ENCODE results near the gene ZNF326. TPM values are rescaled to one million over a fixed set of nuclear protein-coding genes. Genes with fewer than 3 reads are reported as not detected.

The ZNF326 gene
- total and polyA plus RNA-seq, 2 of the 4 experiments (the other 2 are of a cell fraction) = 4.5 to 17.0 TPM

DNA sequence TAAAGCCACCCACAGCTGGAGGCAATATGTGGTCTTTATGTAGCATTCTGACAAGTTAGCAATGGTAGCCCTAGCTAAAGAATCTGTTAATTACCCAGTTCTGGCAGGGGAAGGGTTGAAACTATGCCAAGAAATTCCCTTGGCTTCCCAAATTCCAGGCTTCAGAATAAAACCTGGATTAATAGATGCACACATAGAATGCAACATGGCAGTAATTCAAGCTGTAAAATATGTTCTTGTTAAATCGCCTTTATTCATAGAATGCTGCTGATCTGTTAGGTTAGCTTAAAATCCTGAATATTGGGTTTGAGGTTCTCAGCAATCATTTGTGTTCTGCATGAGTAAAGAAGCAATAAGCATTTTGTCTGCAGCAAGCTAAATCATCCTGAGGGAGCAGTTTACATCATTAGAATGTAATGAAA is 80.1 kb downstream of the ZNF326 start:
- H3K23ac ChIP-seq (ENCODE audit: low read depth, low read length) = no peak overlapping the region
- H4K20me1 ChIP-seq (ENCODE audit: insufficient read depth, low read length) = no peaks in the 10 kb centered on the region
- H4K8ac ChIP-seq (ENCODE audit: low read depth in 2 of 2, low read length in 2 of 2) = no peak overlapping the region
- dilution Hi-C loops (cut with HindIII; ENCODE audit: low sequenced_read_pairs, unreplicated experiment) = no loop called here
- H2BK15ac ChIP-seq (ENCODE audit: low read depth, low read length) = no peak overlapping the region
- H2AFZ ChIP-seq (replicated peaks; ENCODE audit: low read length, poor library complexity) = no peak overlapping the region
- no peaks in the 10 kb centered on the region for H3K9me3 ChIP-seq (ENCODE audit: control insufficient read depth, insufficient read depth, low read length)
- no peak for TF ChIP-seq CEBPB (IDR thresholded peaks at IDR 0.05; ENCODE audit: low read depth, low read length)
- no peak for TF ChIP-seq FOS (IDR thresholded peaks at IDR 0.05; ENCODE audit: low read depth, low read length)
- TF ChIP-seq, protein P1, sequence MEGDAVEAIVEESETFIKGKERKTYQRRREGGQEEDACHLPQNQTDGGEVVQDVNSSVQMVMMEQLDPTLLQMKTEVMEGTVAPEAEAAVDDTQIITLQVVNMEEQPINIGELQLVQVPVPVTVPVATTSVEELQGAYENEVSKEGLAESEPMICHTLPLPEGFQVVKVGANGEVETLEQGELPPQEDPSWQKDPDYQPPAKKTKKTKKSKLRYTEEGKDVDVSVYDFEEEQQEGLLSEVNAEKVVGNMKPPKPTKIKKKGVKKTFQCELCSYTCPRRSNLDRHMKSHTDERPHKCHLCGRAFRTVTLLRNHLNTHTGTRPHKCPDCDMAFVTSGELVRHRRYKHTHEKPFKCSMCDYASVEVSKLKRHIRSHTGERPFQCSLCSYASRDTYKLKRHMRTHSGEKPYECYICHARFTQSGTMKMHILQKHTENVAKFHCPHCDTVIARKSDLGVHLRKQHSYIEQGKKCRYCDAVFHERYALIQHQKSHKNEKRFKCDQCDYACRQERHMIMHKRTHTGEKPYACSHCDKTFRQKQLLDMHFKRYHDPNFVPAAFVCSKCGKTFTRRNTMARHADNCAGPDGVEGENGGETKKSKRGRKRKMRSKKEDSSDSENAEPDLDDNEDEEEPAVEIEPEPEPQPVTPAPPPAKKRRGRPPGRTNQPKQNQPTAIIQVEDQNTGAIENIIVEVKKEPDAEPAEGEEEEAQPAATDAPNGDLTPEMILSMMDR (conservative IDR thresholded peaks at IDR 0.05; ENCODE audit: low read depth, low read length) = no peak
- TF ChIP-seq MAFK (IDR thresholded peaks at IDR 0.05; ENCODE audit: low read depth, low read length) = no peak
- TF ChIP-seq SMC3 (IDR thresholded peaks at IDR 0.05; ENCODE audit: low read depth, low read length) = no peak
- no peak for TF ChIP-seq NFE2L2 (IDR thresholded peaks at IDR 0.05; ENCODE audit: low read depth, low read length)
- TF ChIP-seq RAD21 (IDR thresholded peaks at IDR 0.05; ENCODE audit: low read length) = no peak
- TF ChIP-seq POLR2A (IDR thresholded peaks at IDR 0.05; ENCODE audit: low read depth, low read length) = no peak
- no peak for TF ChIP-seq RCOR1 (IDR thresholded peaks at IDR 0.05; ENCODE audit: insufficient replicate concordance, low read length)
- TF ChIP-seq, protein P2, sequence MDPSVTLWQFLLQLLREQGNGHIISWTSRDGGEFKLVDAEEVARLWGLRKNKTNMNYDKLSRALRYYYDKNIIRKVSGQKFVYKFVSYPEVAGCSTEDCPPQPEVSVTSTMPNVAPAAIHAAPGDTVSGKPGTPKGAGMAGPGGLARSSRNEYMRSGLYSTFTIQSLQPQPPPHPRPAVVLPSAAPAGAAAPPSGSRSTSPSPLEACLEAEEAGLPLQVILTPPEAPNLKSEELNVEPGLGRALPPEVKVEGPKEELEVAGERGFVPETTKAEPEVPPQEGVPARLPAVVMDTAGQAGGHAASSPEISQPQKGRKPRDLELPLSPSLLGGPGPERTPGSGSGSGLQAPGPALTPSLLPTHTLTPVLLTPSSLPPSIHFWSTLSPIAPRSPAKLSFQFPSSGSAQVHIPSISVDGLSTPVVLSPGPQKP (IDR thresholded peaks at IDR 0.05; ENCODE audit: borderline replicate concordance, low read depth, low read length) = no peak
- no peak for TF ChIP-seq MAZ (IDR thresholded peaks at IDR 0.05; ENCODE audit: borderline replicate concordance, low read depth, low read length)
- TF ChIP-seq RFX5 (IDR thresholded peaks at IDR 0.05; ENCODE audit: low read depth, low read length) = no peak
- TF ChIP-seq, protein P3, sequence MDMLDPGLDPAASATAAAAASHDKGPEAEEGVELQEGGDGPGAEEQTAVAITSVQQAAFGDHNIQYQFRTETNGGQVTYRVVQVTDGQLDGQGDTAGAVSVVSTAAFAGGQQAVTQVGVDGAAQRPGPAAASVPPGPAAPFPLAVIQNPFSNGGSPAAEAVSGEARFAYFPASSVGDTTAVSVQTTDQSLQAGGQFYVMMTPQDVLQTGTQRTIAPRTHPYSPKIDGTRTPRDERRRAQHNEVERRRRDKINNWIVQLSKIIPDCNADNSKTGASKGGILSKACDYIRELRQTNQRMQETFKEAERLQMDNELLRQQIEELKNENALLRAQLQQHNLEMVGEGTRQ (IDR thresholded peaks at IDR 0.05; ENCODE audit: low read depth, low read length) = no peak
- no peak for TF ChIP-seq BHLHE40 (IDR thresholded peaks at IDR 0.05; ENCODE audit: low read depth, low read length)
- no peak for TF ChIP-seq CHD1 (IDR thresholded peaks at IDR 0.05; ENCODE audit: low read depth, low read length)
- no peak for TF ChIP-seq MXI1 (IDR thresholded peaks at IDR 0.05; ENCODE audit: borderline replicate concordance, low read depth, low read length)
- H3K4me1 ChIP-seq (ENCODE audit: control insufficient read depth, insufficient read depth, low read length) = no peaks in the 10 kb centered on the region
- no peak overlapping the region for H3K27ac ChIP-seq (ENCODE audit: insufficient read depth, low read length)
- H4K91ac ChIP-seq (ENCODE audit: insufficient read depth, low read depth, low read length) = no peak overlapping the region
- H3K9ac ChIP-seq (ENCODE audit: low read depth, low read length) = no peak overlapping the region
- H3K4me3 ChIP-seq (ENCODE audit: insufficient read depth, low read depth, low read length) = no peak overlapping the region
- H2AK9ac ChIP-seq (replicated peaks; ENCODE audit: low read depth, low read length, poor library complexity) = no peak overlapping the region
- H3K9me1 ChIP-seq (ENCODE audit: insufficient read depth, low read length) = no peaks in the 10 kb centered on the region
- no CpG with 5 or more reads among the region's 1 CpG for WGBS, 2 experiments (ENCODE audit: extremely low coverage in 2 of 2, insufficient read length in 1 of 2)
- in situ Hi-C loops (cut with MboI; ENCODE audit: low sequenced_read_pairs) = no loop called here
- no peak overlapping the region for H3K56ac ChIP-seq (ENCODE audit: extremely low read depth, insufficient read depth, low read length)
- H3K36me3 ChIP-seq (ENCODE audit: control insufficient read depth, insufficient read depth, low read length) = no peaks in the 10 kb centered on the region
- POLR2A ChIA-PET (ENCODE audit: unreplicated experiment) = no interaction called here
- no peak overlapping the region for H3K4ac ChIP-seq (ENCODE audit: low read depth, low read length)
- ATAC-seq (ENCODE audit: low read depth) = no peak
- H3K18ac ChIP-seq (ENCODE audit: low read depth, low read length) = no peak overlapping the region
- intact Hi-C loops (cut with micrococcal nuclease) = loop anchor here (5.0 kb wide), 1 partner anchor 683 kb away; no protein-coding TSS in a partner anchor
- H3K4me2 ChIP-seq (ENCODE audit: low read depth, low read length) = no peak overlapping the region
- H2AK5ac ChIP-seq (ENCODE audit: low read depth, low read length) = no peak overlapping the region
- no peak overlapping the region for H2BK20ac ChIP-seq (ENCODE audit: low read depth, low read length)
- H2BK120ac ChIP-seq (ENCODE audit: low read depth, low read length) = no peak overlapping the region
- no peaks in the 10 kb centered on the region for H3K79me1 ChIP-seq (ENCODE audit: low read depth in 1 of 2, low read length in 2 of 2)
- no peak overlapping the region for H2BK5ac ChIP-seq (ENCODE audit: low read depth, low read length, poor library complexity, severe bottlenecking)
- CTCF ChIA-PET = no interaction called here
- no peak overlapping the region for H3K14ac ChIP-seq (replicated peaks; ENCODE audit: low read depth, low read length)
- H3K27me3 ChIP-seq (ENCODE audit: control insufficient read depth, insufficient read depth, low read length) = no peaks in the 10 kb centered on the region; the same call in 1 of the 2 replicates
- BruUV-seq (replicated peaks) = no TSS peak
- DNase-seq = no peak
- no peak overlapping the region for H4K5ac ChIP-seq (ENCODE audit: low read depth, low read length)
